Measurements from ENCODE around the gene XCL2. TPM values are rescaled to one million over a fixed set of nuclear protein-coding genes. Genes with fewer than 3 reads are reported as not detected.

The XCL2 gene
- total RNA-seq, 1 experiment from 2014 or later = not detected

- no peaks in the 10 kb centered on the region for H3K27me3 ChIP-seq (ENCODE audit: insufficient read depth, low read length)
- no peak overlapping the region for H3K27ac ChIP-seq (ENCODE audit: low read depth, low read length)
- H3K4me2 ChIP-seq (ENCODE audit: low read length) = no peak overlapping the region
- H3K4me3 ChIP-seq (replicated peaks in 1 of 2; ENCODE audit: low read depth in 1 of 2, low read length in 2 of 2) = no peak overlapping the region
- TF ChIP-seq CEBPB (IDR thresholded peaks at IDR 0.05; ENCODE audit: low read depth) (no peak), RAD21 (IDR thresholded peaks at IDR 0.05; ENCODE audit: low read depth) (no peak), ZNF274 (IDR thresholded peaks at IDR 0.05; ENCODE audit: low read depth, low read length) (no peak), FOSL1 (IDR thresholded peaks at IDR 0.05; ENCODE audit: low read depth) (no peak), ZFX (IDR thresholded peaks at IDR 0.05) (no peak), POLR2A (IDR thresholded peaks at IDR 0.05; ENCODE audit: borderline replicate concordance, extremely low read depth, insufficient read depth, insufficient read length) (no peak), SP1 (IDR thresholded peaks at IDR 0.05; ENCODE audit: low read depth) (no peak), JUND (IDR thresholded peaks at IDR 0.05) (no peak), TCF7L2 (IDR thresholded peaks at IDR 0.05; ENCODE audit: borderline replicate concordance, extremely low read depth, insufficient read depth, insufficient read length) (no peak)
- ChIA-PET POLR2A (no interaction called here), CTCF (no interaction called here), RAD21 (ENCODE audit: low non-redundant PET in 1 of 2, low total read pairs in 2 of 2, uncharacterized antibody in 2 of 2, unreplicated experiment in 2 of 2) (no interaction called here)
- no peaks in the 10 kb centered on the region for H3K9me3 ChIP-seq (ENCODE audit: control insufficient read depth in 1 of 2, insufficient read depth in 1 of 2, low read depth in 1 of 2, low read length in 2 of 2)
- no peaks in the 10 kb centered on the region for H3K9me2 ChIP-seq (ENCODE audit: insufficient read depth)
- intact Hi-C loops (cut with micrococcal nuclease) = no loop called here
- no peaks in the 10 kb centered on the region for H3K79me2 ChIP-seq (ENCODE audit: insufficient read depth, low read length)
- H3K36me3 ChIP-seq (ENCODE audit: control insufficient read depth in 1 of 2, insufficient read depth in 2 of 2, low read length in 2 of 2) = no peaks in the 10 kb centered on the region
- DNase-seq (ENCODE audit: low read depth, low spot score) = no peak
- BruUV-seq (replicated peaks) = no TSS peak
- H3K9ac ChIP-seq (ENCODE audit: low read length) = no peak overlapping the region
- no peak for ATAC-seq
- no peaks in the 10 kb centered on the region for H4K20me1 ChIP-seq (ENCODE audit: insufficient read depth)
- no peak overlapping the region for H2AFZ ChIP-seq (ENCODE audit: low read depth, low read length, poor library complexity, severe bottlenecking)
- H3K4me1 ChIP-seq (ENCODE audit: control insufficient read depth in 1 of 2, insufficient read depth in 2 of 2, low read length in 2 of 2) = peaks cover 0 to 10% of the 10 kb centered on the region in 2 experiments; a peak in 1 of 4 replicates
These were observed 39.8 kb upstream of the XCL2 start for GRCh38 chr1:168583571-168583970.

DNA sequence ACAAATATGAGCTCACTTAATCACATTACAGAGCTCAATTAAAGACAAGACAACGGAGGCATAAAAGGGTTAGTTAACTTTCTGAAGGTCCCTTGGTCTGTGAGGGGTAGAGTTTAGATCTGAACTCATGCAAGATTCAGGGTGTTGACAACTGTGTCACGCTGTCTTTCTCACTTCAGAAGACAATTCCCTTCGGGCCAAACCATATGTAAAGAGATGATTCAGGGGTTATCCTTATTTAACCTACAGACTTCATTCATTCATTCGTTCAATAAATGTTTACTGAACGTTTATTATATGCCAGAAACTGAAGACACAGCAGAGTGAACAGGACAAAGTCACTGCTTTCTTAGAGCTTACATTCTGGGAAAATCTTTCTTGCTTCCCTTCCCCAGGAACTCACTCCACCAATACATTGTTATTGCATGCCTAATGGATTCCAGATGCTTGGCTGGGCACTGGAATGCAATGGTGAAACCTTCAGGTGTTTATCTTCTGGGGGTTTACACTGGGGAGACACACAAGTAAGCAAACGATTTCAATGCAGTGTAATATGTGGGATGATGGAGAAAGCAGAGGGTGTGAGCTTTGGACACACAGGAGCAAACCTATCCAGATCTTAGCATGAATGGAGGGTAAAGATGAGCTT is 39.0 kb upstream of the XCL2 start:
- TF ChIP-seq, protein P1, sequence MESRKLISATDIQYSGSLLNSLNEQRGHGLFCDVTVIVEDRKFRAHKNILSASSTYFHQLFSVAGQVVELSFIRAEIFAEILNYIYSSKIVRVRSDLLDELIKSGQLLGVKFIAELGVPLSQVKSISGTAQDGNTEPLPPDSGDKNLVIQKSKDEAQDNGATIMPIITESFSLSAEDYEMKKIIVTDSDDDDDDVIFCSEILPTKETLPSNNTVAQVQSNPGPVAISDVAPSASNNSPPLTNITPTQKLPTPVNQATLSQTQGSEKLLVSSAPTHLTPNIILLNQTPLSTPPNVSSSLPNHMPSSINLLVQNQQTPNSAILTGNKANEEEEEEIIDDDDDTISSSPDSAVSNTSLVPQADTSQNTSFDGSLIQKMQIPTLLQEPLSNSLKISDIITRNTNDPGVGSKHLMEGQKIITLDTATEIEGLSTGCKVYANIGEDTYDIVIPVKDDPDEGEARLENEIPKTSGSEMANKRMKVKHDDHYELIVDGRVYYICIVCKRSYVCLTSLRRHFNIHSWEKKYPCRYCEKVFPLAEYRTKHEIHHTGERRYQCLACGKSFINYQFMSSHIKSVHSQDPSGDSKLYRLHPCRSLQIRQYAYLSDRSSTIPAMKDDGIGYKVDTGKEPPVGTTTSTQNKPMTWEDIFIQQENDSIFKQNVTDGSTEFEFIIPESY (IDR thresholded peaks at IDR 0.05; ENCODE audit: extremely low read depth, insufficient replicate concordance, low read length) = no peak
- TF ChIP-seq SRF (IDR thresholded peaks at IDR 0.05; ENCODE audit: low read depth) (no peak), SP1 (IDR thresholded peaks at IDR 0.05; ENCODE audit: low read depth) (no peak), JUND (IDR thresholded peaks at IDR 0.05) (no peak), CBX3 (IDR thresholded peaks at IDR 0.05; ENCODE audit: low read depth) (no peak), POLR2A (IDR thresholded peaks at IDR 0.05; ENCODE audit: borderline replicate concordance, extremely low read depth, insufficient read depth, insufficient read length) (no peak), RAD21 (IDR thresholded peaks at IDR 0.05; ENCODE audit: low read depth) (no peak), REST (IDR thresholded peaks at IDR 0.05; ENCODE audit: low read depth) (no peak), POLR2AphosphoS5 (IDR thresholded peaks at IDR 0.05; ENCODE audit: low read depth, low read length) (no peak), ELF1 (IDR thresholded peaks at IDR 0.05; ENCODE audit: borderline replicate concordance, low read depth) (no peak), SIN3A (IDR thresholded peaks at IDR 0.05; ENCODE audit: low read depth) (no peak), ZNF274 (IDR thresholded peaks at IDR 0.05; ENCODE audit: low read depth, low read length) (no peak)
- no peak overlapping the region for H2AFZ ChIP-seq (ENCODE audit: low read depth, low read length, poor library complexity, severe bottlenecking)
- ChIA-PET CTCF (no interaction called here), POLR2A (no interaction called here), RAD21 (ENCODE audit: low non-redundant PET in 1 of 2, low total read pairs in 2 of 2, uncharacterized antibody in 2 of 2, unreplicated experiment in 2 of 2) (no interaction called here)
- no TSS peak for BruUV-seq (replicated peaks)
- no peak overlapping the region for H3K9ac ChIP-seq (ENCODE audit: low read length)
- ATAC-seq (no peak), DNase-seq (ENCODE audit: low read depth, low spot score) (no peak)
- H3K9me2 ChIP-seq (ENCODE audit: insufficient read depth) = no peaks in the 10 kb centered on the region
- no peak overlapping the region for H3K27ac ChIP-seq (ENCODE audit: low read depth, low read length)
- no peaks in the 10 kb centered on the region for H3K79me2 ChIP-seq (ENCODE audit: insufficient read depth, low read length)
- no peaks in the 10 kb centered on the region for H3K9me3 ChIP-seq (ENCODE audit: control insufficient read depth in 1 of 2, insufficient read depth in 1 of 2, low read depth in 1 of 2, low read length in 2 of 2)
- H3K4me1 ChIP-seq (ENCODE audit: control insufficient read depth in 1 of 2, insufficient read depth in 2 of 2, low read length in 2 of 2) = peaks cover 0 to 10% of the 10 kb centered on the region in 2 experiments; a peak in 1 of 4 replicates
- no peaks in the 10 kb centered on the region for H3K27me3 ChIP-seq (ENCODE audit: insufficient read depth, low read length)
- H4K20me1 ChIP-seq (ENCODE audit: insufficient read depth) = no peaks in the 10 kb centered on the region
- H3K36me3 ChIP-seq (ENCODE audit: control insufficient read depth in 1 of 2, insufficient read depth in 2 of 2, low read length in 2 of 2) = no peaks in the 10 kb centered on the region
- intact Hi-C loops (cut with micrococcal nuclease) = no loop called here
- no peak overlapping the region for H3K4me2 ChIP-seq (ENCODE audit: low read length)
- H3K4me3 ChIP-seq (replicated peaks in 1 of 2; ENCODE audit: low read depth in 1 of 2, low read length in 2 of 2) = no peak overlapping the region

Measured in HCT116 (cell line).